ENCODE data around the gene CBX4. TPM values are rescaled to one million over a fixed set of nuclear protein-coding genes. Genes with fewer than 3 reads are reported as not detected.
A peak's percentile ranks its signal among the peaks of the same experiment; 100 is the strongest.

The CBX4 gene
- total RNA-seq, 1 experiment from 2014 or later = 128 TPM

- in situ Hi-C loops (cut with HindIII; ENCODE audit: low pct_unique_long_range_greater_than_20kb, low sequenced_read_pairs) = no loop called here
These were observed 29.6 kb downstream of the CBX4 start for GRCh38 chr17:79809530-79810129.

DNA sequence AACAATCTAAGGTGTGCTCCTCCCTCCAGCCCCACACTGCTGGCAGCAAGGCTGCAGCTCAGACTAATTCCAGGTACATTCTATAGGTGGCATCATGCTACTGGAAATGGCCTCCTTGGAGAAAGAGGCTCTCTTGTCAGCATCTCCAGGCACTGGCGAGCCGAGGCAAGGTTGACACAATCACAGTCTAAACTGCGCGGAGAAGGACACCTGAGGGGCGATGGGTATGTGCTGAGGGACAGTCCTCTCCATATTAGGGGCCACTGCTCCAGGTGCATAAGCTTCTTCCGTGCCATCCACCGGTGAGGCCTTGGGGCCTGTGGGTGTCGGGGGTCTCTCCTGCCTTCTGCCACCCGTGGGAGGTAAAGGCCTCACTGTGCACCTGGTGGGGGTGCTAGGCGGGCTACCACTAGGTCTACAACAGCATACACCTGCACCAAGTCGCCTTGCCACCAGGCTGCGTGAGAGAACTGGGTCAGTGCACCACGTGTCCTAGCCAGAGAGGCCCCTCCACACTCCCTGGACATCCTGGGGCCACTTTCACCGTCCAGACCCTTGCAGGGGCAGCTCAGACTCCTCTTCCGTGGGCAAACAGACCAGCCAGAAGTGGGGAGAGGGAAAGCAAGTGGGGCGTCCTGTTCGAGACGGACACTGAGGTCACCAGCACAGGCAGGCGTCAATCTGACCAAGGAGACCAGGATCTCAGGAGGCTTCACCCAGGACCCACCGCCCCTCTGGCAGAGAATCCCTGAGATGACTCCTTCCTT lies 30.3 kb downstream of the CBX4 start:
- DNase-seq (ENCODE audit: low read depth, low spot score) = peak; percentile 83
- in situ Hi-C loops (cut with HindIII; ENCODE audit: low pct_unique_long_range_greater_than_20kb, low sequenced_read_pairs) = no loop called here

More at GRCh38 chr17:79809530-79810129, 29.6 kb downstream of the CBX4 start:
- DNase-seq (ENCODE audit: low read depth, low spot score) = no peak

DNA sequence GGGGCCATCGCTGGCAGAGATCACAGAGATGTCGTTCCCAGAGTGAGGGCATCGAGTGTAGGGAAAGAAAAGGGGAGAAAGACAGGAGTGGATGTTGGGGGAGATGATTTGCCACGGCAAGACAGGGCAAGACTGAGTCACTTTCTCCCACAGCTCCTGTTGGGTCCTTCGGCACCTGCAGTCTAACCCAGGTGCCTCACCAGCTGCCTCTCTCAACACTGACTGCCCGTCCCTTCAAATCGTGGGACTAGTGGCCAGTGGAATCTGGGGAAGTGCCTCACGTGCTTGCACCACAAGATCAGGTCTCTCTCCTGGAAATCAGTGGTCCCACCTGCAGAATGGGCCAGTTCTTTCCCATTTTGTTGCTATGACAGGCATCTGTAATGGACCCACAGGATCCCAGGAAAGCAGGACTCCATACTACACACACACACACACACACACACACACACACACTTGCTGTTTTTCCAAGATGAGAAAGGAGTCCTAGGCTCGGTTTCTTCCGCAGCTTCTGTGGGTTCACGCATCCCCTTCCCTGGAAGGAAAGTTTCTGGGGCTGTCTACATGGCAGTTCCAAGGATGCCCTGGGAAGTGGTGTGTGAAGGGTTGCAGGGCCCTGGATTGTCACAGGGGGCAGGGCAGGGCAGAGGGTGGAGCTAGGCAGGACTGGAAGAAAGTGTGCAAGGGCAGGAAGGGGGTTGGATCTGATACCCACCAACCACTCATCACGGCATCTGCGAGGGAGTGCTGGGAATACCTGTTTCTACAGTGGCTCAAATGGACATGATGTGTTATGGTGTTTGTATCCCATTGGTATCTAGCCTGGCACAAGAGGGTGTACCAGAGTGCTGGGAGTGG lies 32.1 kb downstream of the CBX4 start:
- in situ Hi-C loops (cut with HindIII; ENCODE audit: low pct_unique_long_range_greater_than_20kb, low sequenced_read_pairs) = no loop called here
- DNase-seq (ENCODE audit: low read depth, low spot score) = peak; percentile 55

GRCh38 chr17:79806446-79806760 lies 32.8 kb downstream of the CBX4 start:
- in situ Hi-C loops (cut with HindIII; ENCODE audit: low pct_unique_long_range_greater_than_20kb, low sequenced_read_pairs) = no loop called here
- no peak for DNase-seq (ENCODE audit: low read depth, low spot score)

GRCh38 chr17:79804856-79805696 lies 34.2 kb downstream of the CBX4 start:
- in situ Hi-C loops (cut with HindIII; ENCODE audit: low pct_unique_long_range_greater_than_20kb, low sequenced_read_pairs) = no loop called here
- DNase-seq (ENCODE audit: low read depth, low spot score) = no peak

- no peak for DNase-seq (ENCODE audit: low read depth, low spot score)
- in situ Hi-C loops (cut with HindIII; ENCODE audit: low pct_unique_long_range_greater_than_20kb, low sequenced_read_pairs) = no loop called here
These were observed 35.0 kb downstream of the CBX4 start for GRCh38 chr17:79803997-79804855.

- in situ Hi-C loops (cut with HindIII; ENCODE audit: low pct_unique_long_range_greater_than_20kb, low sequenced_read_pairs) = no loop called here
These were observed 35.7 kb downstream of the CBX4 start for GRCh38 chr17:79803421-79803996.

DNA sequence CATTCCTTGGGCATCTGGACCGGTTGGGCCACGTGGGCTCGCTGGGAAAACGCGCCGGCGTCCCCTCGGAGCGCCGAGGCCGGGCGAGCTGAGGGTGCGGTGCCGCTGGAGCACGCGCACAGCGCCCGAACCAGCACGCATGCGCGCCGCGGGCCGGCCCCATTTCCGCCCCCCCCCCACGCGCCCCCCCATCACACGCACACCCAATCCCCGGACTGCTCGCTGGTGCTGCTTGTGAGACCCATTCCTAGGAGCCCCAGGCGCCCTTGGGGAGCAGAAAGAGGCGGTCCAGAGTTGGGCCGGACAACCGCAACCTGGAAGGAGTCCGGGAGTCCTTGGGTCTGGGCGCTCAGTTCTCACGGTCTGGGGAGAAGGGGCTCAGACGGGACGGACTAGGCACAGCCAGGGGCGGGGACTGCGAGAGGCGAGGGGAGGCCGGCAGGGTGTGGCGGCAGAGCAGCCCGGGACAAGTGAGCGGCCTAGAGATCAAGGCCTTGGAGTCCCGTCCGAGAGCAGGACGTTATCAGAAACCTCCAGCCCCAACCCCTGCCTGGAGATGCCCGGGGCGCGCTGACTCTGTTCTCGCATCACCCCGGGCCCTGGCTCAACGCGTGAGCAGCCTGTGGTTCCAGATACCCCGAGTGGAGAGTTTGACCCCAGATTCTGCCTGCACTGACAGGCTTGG lies 36.4 kb downstream of the CBX4 start:
- no peak for DNase-seq (ENCODE audit: low read depth, low spot score)
- in situ Hi-C loops (cut with HindIII; ENCODE audit: low pct_unique_long_range_greater_than_20kb, low sequenced_read_pairs) = no loop called here

More at GRCh38 chr17:79803421-79803996, 35.7 kb downstream of the CBX4 start:
- no peak for DNase-seq (ENCODE audit: low read depth, low spot score)

DNA sequence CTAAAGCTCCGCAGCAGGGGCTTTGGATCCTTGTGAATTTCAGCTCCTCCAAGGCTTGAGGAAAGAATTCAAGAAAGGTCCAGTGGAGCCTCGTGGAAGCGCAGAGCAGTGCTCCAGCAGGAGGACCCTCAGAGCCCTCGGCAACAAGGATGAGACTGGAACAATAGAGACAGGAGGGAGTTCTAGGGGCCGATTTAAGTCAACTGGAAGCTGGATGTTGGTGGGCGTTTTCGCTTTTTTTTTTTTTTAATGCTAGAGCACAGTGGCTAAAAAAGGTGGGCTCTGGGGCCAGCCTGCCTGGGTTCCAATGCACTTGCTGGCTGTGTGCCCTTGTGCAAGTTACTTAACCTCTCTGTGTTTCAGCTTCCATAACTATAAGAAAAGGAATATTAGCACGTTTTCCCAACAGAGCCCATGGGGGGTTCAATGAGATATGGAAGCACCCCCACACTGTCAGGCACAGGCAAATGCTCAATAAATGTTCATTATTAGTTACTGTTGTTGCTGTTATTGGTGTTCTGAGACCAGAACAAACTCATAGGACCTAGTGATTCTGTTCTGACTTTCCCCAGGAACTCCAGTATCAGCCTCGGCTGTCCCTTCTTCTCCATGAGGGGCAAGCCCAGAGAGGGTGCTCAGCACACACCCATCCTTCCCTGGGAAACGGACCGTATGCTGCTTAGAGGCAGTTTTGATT lies 37.1 kb downstream of the CBX4 start:
- no peak for DNase-seq (ENCODE audit: low read depth, low spot score)
- in situ Hi-C loops (cut with HindIII; ENCODE audit: low pct_unique_long_range_greater_than_20kb, low sequenced_read_pairs) = no loop called here

GRCh38 chr17:79801156-79802038 lies 37.8 kb downstream of the CBX4 start:
- in situ Hi-C loops (cut with HindIII; ENCODE audit: low pct_unique_long_range_greater_than_20kb, low sequenced_read_pairs) = no loop called here
- no peak for DNase-seq (ENCODE audit: low read depth, low spot score)

GRCh38 chr17:79800325-79801155 lies 38.7 kb downstream of the CBX4 start:
- in situ Hi-C loops (cut with HindIII; ENCODE audit: low pct_unique_long_range_greater_than_20kb, low sequenced_read_pairs) = no loop called here
- DNase-seq (ENCODE audit: low read depth, low spot score) = no peak

DNA sequence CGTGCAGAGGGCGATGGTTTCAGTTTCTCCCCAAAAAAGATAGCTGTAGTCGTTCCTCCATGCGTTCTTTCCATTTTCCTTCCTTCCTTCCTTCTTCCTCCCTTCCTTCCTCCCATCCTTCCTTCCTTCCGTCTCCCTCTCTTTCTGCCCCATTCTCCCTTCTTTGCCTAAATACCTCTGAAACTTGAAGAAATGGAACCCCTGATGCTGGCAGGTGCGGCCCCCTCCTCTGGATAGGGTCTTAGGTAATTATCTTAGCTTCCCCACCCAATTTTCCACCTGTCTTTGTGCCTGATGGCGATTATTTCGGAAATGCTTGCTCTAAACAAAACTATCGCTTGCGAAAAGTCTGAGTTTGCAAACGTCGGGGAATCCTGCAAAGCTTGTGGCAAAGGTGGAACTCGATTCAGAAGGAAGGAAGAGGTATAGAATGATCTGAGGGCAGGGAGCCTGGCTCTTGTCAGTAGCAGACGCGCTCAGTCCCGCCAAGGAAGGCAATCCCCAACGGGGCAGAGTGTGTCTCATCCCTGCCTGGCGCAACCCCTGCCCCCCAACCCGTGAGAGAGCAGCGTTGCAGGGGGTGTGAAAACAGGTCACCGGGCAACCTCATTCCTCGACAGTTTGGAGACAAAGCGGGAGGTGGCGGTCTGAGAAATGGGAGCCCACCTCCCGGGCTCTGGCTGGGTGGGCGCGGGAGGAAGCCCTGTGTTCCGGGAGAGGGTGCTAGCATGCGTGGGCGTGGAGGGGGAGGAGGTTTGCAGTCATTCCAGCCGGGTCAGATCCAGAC lies 39.5 kb downstream of the CBX4 start:
- DNase-seq (ENCODE audit: low read depth, low spot score) = no peak
- in situ Hi-C loops (cut with HindIII; ENCODE audit: low pct_unique_long_range_greater_than_20kb, low sequenced_read_pairs) = loop anchor here (25.0 kb wide), 1 partner anchor 188 kb away; no protein-coding TSS in a partner anchor

- in situ Hi-C loops (cut with HindIII; ENCODE audit: low pct_unique_long_range_greater_than_20kb, low sequenced_read_pairs) = loop anchor here (25.0 kb wide), 1 partner anchor 188 kb away; no protein-coding TSS in a partner anchor
- no peak for DNase-seq (ENCODE audit: low read depth, low spot score)
These were observed 40.1 kb downstream of the CBX4 start for GRCh38 chr17:79799174-79799537.

Measured in SK-MEL-5 (cell line).